Endothelial cell of umbilical vein (primary cell): Measurements from ENCODE around the gene KLC3.

Source experiments
- CTCF ChIP-seq, 2 donors: IDR thresholded peaks; 1 replicate in 1 of 2; 2 replicates in 1 of 2; pipeline ENCODE4 v1.5.1; 2011; ENCODE audit warnings: low read length in 2 of 2, mild to moderate bottlenecking in 2 of 2, moderate library complexity in 2 of 2, control low read depth in 1 of 2, inconsistent platforms in 1 of 2, low read depth in 1 of 2; ENCODE audit not compliant: insufficient read depth in 1 of 2; ENCODE audit errors: extremely low read depth in 1 of 2
- EZH2 ChIP-seq: IDR thresholded peaks from 2 replicates; pipeline ENCODE4 v1.6.1; 2012; ENCODE audit warnings: borderline replicate concordance, low read depth, mild to moderate bottlenecking, moderate library complexity, low read length, inconsistent platforms; ENCODE audit not compliant: severe bottlenecking
- JUN ChIP-seq: IDR thresholded peaks from 2 replicates; pipeline ENCODE4 v1.6.1; 2011; ENCODE audit warnings: borderline replicate concordance, low read depth; ENCODE audit not compliant: insufficient read length, insufficient read depth
- POLR2A ChIP-seq: IDR thresholded peaks from 2 replicates; pipeline ENCODE4 v1.6.1; 2012; ENCODE audit warnings: low read depth, mild to moderate bottlenecking, control low read depth, low read length
- POLR2AphosphoS5 ChIP-seq: IDR thresholded peaks from 2 replicates; pipeline ENCODE4 v1.6.1; 2012; ENCODE audit warnings: low read depth, mild to moderate bottlenecking, control low read depth, low read length, moderate library complexity; ENCODE audit not compliant: insufficient read depth

GRCh38 chr19:45331411-45331810, 9.1 kb upstream of the KLC3 start:
- no peak for TF ChIP-seq CTCF (IDR thresholded peaks at IDR 0.05; ENCODE audit: extremely low read depth in 1 of 2, insufficient read depth in 1 of 2, low read depth in 1 of 2, low read length in 2 of 2)
- TF ChIP-seq POLR2AphosphoS5, result no peak
- no peak for TF ChIP-seq EZH2
- TF ChIP-seq JUN, result no peak
- TF ChIP-seq POLR2A, result no peak
